IPS-20b (cell line): ENCODE data around the gene TMEM87B.

Experiments
- H3K27ac ChIP-seq: one replicate; pipeline ENCODE4 v1.5.1; 2013; ENCODE audit warnings: low read length
- H3K27me3 ChIP-seq: 2 replicates; pipeline ENCODE4 v1.6.1; 2013; ENCODE audit warnings: mild to moderate bottlenecking, low read length, inconsistent platforms; ENCODE audit not compliant: insufficient read depth
- H3K36me3 ChIP-seq: 2 replicates; pipeline ENCODE4 v1.6.1; 2013; ENCODE audit warnings: low read depth, mild to moderate bottlenecking, inconsistent platforms, low read length, moderate library complexity; ENCODE audit not compliant: insufficient read depth
- H3K4me1 ChIP-seq: 2 replicates; pipeline ENCODE4 v1.6.1; 2013; ENCODE audit warnings: mild to moderate bottlenecking, control low read depth, inconsistent platforms, low read length, moderate library complexity; ENCODE audit not compliant: insufficient read depth
- H3K4me3 ChIP-seq: 2 replicates; pipeline ENCODE4 v1.5.1; 2013; ENCODE audit warnings: mild to moderate bottlenecking, low read length, inconsistent platforms
- H3K9ac ChIP-seq: 2 replicates; pipeline ENCODE4 v1.6.1; 2013; ENCODE audit warnings: low read depth, mild to moderate bottlenecking, inconsistent platforms, low read length, moderate library complexity
- H3K9me3 ChIP-seq: 2 replicates; pipeline ENCODE4 v1.6.1; 2013; ENCODE audit warnings: mild to moderate bottlenecking, low read depth, low read length, inconsistent platforms; ENCODE audit not compliant: insufficient read depth

Gene TMEM87B

DNA sequence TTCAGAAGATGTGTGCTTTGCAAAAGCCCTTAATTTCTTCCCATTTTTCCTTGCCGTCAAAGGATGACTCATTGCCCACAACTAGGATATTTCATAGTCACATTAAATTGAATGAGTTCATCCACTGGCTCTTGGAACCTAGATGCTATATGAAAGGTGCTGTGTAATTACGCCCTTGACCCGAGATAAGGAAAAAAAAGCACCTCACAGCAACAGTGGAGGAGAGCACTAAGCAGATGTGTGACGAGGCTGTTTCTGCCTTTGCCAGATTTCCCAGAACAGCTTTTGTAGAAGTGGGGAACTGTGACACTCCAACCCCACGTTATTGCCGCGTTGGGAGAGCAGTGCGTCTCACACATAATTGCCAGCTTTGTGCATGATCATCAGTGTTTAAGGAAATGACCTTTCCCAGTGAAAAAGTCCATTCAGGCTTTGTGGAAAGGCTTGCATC is 33.3 kb upstream of the TMEM87B start:
- H3K4me3 ChIP-seq, result no peak overlapping the region
- H3K27ac ChIP-seq, result no peak overlapping the region
- H3K36me3 ChIP-seq, result no peaks in the 10 kb centered on the region; the same call in 1 of the 2 replicates
- no peaks in the 10 kb centered on the region for H3K27me3 ChIP-seq
- no peaks in the 10 kb centered on the region for H3K9me3 ChIP-seq
- no peaks in the 10 kb centered on the region for H3K4me1 ChIP-seq
- H3K9ac ChIP-seq, result no peak overlapping the region

DNA sequence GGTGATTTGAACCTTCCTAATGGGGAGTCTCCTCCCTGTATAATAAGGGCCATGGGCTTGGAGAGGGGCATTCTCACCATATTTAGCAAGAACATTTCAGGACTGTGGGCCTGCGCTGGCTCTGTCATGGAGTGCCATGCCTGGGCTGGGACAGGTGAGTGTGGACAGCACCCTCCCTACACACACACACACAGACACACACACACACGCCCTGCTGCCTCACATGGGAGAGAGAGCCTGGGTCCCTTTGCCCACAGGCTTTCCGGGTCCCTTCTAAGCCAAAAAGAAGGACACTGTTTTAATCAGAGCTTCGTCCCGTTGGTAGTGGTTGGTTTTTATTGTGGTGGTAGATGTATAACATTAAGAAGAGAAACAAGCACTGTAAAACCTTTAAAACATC is 31.4 kb upstream of the TMEM87B start:
- Histone ChIP-seq H3K4me1 (no peaks in the 10 kb centered on the region), H3K27me3 (no peaks in the 10 kb centered on the region), H3K4me3 (no peak overlapping the region), H3K9me3 (no peaks in the 10 kb centered on the region), H3K27ac (no peak overlapping the region), H3K36me3 (no peaks in the 10 kb centered on the region; the same call in 1 of the 2 replicates), H3K9ac (no peak overlapping the region)

DNA sequence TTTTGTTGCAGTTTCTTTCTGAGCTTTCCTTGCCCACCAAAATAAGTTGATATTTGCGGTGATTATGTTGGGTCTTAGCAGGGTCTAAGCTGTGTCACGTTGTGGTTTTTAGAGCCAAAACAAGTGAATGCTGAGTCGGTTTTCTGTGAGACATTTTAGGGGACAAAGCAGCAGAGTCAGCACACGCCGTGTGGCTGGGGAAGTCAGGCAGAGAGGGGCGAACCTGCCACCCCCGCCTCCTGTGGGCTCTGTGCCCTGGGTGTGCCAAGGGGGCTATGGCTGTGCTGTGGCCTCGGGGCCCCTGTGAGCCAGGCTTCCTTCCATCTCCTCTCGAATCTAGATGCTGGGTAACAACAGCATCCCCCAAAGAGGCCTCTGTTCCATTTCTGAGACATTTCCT is 30.8 kb upstream of the TMEM87B start:
- Histone ChIP-seq H3K36me3 (no peaks in the 10 kb centered on the region; the same call in 1 of the 2 replicates), H3K9ac (no peak overlapping the region), H3K4me1 (no peaks in the 10 kb centered on the region), H3K4me3 (no peak overlapping the region), H3K27me3 (no peaks in the 10 kb centered on the region), H3K9me3 (no peaks in the 10 kb centered on the region), H3K27ac (no peak overlapping the region)

DNA sequence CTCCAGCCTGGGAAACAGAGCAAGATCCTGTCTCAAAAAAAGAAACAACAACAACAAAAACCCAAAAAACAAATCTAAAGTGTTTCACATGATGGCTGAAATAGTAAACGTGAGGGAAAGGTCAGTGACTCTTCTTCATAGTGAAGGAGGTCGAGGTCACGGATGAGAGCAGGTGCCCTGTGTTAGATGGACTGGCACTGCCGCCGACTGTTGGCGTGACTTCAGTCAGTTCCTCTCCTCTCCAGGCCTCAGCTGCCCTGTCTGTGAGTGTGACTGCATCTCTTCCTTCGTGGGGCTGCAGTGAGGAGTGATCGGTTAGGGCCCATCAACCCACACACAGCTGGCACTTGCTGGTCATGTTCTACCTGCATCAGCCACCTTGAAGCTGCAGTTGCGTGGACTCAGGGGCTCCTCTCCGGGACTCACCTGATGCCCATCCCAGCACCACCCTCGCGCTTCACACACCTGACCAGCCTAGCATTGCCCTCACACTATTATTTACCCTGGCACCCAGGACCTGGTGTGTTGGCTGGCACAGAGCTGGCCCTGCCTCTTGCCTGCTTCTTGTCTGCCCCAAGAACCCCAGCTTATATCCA is 30.1 kb upstream of the TMEM87B start:
- no peak overlapping the region for H3K9ac ChIP-seq
- H3K36me3 ChIP-seq, result no peaks in the 10 kb centered on the region; the same call in 1 of the 2 replicates
- H3K27me3 ChIP-seq, result no peaks in the 10 kb centered on the region
- no peaks in the 10 kb centered on the region for H3K9me3 ChIP-seq
- H3K27ac ChIP-seq, result no peak overlapping the region
- H3K4me1 ChIP-seq, result no peaks in the 10 kb centered on the region
- no peak overlapping the region for H3K4me3 ChIP-seq

DNA sequence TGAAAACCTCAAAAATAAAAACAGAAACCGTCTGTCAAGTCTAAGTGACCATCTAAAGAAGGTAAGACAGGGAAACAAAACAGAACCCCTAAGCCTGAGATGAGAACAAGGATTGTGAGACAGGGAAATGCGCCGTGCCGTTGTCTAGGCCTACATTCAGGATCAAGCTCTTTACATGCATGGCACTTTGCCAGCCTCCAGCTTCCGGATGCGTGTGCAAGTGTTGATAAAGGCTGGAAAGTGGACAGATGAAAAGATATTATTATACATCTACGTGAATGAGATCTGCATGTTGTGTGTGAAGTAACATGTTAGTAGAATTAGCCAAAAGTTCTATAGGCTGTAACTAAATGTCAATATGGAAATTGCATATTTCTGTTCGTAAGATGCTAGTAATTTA is 28.6 kb upstream of the TMEM87B start:
- no peaks in the 10 kb centered on the region for H3K27me3 ChIP-seq
- no peaks in the 10 kb centered on the region for H3K9me3 ChIP-seq
- no peak overlapping the region for H3K9ac ChIP-seq
- no peak overlapping the region for H3K27ac ChIP-seq
- no peaks in the 10 kb centered on the region; the same call in 1 of the 2 replicates for H3K36me3 ChIP-seq
- H3K4me1 ChIP-seq, result peaks cover under 1% of the 10 kb centered on the region; the same call in 1 of the 2 replicates
- H3K4me3 ChIP-seq, result no peak overlapping the region

DNA sequence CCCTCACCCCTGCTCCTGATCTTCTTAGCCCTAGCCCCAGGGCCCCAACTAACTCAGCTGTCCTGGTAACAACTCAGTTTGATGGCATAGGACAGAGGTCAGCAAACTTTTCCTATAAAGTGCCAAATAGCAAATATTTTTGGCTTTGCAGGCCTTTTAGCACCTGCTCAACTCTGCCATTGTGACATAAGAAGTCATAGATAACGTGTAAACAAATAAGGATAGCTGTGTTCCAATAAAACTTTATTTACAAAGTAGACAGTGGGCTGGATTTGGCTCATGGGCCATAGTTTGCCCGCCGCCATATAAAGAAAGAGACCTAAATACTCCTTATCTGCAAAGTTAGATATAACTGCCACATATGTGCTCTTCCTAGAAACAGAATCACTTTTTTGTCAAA is 27.3 kb upstream of the TMEM87B start:
- no peaks in the 10 kb centered on the region for H3K36me3 ChIP-seq
- peaks cover 9% of the 10 kb centered on the region; the same call in 1 of the 2 replicates for H3K4me1 ChIP-seq
- H3K27ac ChIP-seq, result no peak overlapping the region
- H3K9me3 ChIP-seq, result no peaks in the 10 kb centered on the region
- H3K27me3 ChIP-seq, result no peaks in the 10 kb centered on the region
- no peak overlapping the region for H3K4me3 ChIP-seq
- no peak overlapping the region for H3K9ac ChIP-seq

DNA sequence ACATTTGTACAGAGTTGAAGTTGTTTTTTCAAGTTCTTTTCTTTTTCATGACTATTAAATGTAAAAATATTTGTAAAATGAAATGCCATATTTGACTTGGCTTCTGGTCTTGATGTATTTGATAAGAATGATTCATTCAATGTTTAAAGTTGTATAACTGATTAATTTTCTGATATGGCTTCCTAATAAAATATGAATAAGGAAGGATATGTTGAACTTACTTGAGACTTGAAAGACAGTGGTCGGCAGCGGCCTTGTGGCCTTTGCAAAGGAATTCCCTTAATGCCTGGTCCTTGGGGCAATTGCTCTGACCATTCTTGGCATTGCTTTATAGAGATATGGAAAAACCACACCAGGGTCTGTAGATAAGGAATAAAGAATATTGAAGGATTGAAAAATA is 25.9 kb upstream of the TMEM87B start:
- no peaks in the 10 kb centered on the region for H3K36me3 ChIP-seq
- H3K27ac ChIP-seq, result no peak overlapping the region
- peaks cover 9% of the 10 kb centered on the region; the same call in 1 of the 2 replicates for H3K4me1 ChIP-seq
- no peaks in the 10 kb centered on the region for H3K27me3 ChIP-seq
- no peak overlapping the region for H3K9ac ChIP-seq
- no peaks in the 10 kb centered on the region for H3K9me3 ChIP-seq
- H3K4me3 ChIP-seq, result no peak overlapping the region

DNA sequence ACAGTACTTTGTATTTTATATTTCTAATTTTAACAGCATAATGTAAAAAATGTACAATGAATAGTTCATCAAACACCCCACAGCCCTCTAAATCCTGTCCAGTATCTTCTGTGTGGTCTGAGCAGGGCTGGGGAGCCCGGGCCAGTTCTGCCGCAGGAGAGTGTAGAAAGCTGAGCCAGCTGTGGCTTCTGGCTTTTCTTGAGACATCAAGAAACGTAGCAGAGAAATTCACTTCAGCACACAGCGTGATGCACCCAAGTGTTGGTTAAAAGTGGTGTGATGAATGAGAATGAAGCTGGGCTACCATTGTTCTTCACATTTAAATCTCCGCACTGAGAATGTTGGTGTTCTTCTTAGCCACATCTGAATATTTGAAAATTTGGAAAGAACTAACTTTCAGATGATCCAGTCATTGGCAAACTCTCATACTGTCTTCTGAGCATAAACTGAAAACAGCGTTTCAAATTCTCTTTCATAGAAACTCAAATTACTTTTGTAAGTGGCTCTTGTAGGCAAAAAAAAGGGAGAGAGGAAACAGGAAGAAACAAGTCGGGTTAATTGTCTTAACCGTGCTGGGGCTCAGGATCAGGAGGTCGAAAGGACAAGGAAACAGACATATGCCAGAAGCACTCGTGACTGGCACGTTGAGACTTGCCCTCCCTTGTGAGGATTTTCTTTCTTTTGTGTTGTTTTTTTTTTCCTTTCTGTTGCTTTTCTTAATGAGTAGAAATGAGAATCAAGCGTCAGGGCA is 23.4 kb upstream of the TMEM87B start:
- peak overlapping the region; percentile 44; the same call in 1 of the 2 replicates for H3K4me3 ChIP-seq
- peaks cover 9% of the 10 kb centered on the region; the same call in 1 of the 2 replicates for H3K4me1 ChIP-seq
- H3K27me3 ChIP-seq, result no peaks in the 10 kb centered on the region
- no peaks in the 10 kb centered on the region for H3K36me3 ChIP-seq
- H3K27ac ChIP-seq, result no peak overlapping the region
- H3K9ac ChIP-seq, result peak overlapping the region; percentile 38; the same call in 1 of the 2 replicates
- H3K9me3 ChIP-seq, result no peaks in the 10 kb centered on the region

DNA sequence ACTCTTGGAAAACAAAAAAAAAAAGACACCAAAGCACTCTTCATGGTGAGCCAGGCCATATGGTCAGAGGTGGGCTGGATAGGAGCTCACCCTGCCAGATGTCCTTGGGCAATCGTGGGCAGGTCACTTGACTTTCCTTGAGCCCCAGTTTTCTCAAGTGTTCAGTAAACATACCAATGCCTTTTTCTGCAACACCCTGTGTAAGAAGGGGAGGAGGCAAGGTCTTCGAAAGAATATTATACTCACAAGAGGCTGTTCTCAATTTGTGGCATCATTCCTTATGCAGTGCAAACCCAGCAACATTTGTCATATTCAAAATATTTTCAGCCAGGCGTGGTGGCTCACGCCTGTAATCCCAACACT is 22.9 kb upstream of the TMEM87B start:
- no peaks in the 10 kb centered on the region for H3K36me3 ChIP-seq
- no peak overlapping the region for H3K4me3 ChIP-seq
- H3K27ac ChIP-seq, result no peak overlapping the region
- H3K4me1 ChIP-seq, result peaks cover 9% of the 10 kb centered on the region; the same call in 1 of the 2 replicates
- no peaks in the 10 kb centered on the region for H3K27me3 ChIP-seq
- no peaks in the 10 kb centered on the region for H3K9me3 ChIP-seq
- peak overlapping the region; percentile 38; the same call in 1 of the 2 replicates for H3K9ac ChIP-seq

DNA sequence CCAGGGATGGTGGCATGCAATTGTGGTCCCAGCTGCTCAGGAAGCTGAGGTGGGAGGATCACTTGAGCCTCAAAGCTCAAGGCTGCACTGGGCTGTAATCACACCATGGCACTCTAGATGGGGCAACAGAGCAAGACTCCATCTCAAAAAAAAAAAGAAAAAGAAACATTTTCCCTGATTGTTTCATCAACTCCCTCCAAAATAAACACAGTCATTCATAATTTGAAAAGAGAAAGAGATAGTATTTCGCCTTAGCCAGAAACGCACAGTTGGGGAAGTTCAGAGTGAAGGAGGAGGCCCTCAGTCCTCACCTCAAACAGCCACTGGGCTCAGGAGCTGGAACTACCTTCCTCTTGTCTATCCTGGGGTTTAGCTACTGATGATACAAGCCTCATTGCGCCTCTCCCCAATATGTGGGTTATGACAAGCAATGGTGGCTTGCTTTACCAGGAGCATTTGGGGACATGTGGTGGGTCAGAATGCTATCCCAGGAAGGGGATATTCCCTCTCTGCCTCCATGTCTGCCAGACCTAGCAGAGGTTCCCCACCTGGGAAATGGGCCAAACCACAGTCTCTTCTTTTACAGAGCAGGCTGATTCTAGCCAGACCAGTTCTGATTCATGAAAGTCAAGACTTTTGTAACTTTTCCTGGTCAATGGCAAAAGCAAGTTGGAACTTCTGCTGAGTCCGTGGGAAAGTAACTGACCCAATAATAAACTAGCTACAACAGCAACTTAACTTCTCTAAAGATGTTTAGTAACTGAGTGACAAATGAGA is 22.2 kb upstream of the TMEM87B start:
- Histone ChIP-seq H3K9ac (no peak overlapping the region), H3K27me3 (no peaks in the 10 kb centered on the region), H3K27ac (no peak overlapping the region), H3K36me3 (no peaks in the 10 kb centered on the region), H3K4me1 (peaks cover 9% of the 10 kb centered on the region; the same call in 1 of the 2 replicates), H3K9me3 (no peaks in the 10 kb centered on the region), H3K4me3 (no peak overlapping the region)

DNA sequence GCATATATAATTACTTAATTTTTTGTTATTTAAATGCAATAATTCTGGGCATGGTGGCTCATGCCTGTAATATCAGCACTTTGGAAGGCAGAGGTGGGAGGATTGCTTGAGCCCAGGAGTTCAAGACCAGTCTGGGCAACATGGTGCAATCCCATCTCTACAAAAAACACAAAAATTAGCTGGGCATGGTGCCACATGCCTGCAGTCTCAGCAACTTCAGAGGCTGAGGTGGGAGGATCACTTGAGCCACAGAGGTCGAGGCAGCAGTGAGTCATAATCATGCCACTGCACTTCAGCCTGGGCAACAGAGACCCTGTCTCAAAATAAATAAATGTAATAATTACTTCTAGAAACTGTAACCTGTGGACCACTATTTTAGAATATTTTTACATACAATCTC is 21.5 kb upstream of the TMEM87B start:
- no peak overlapping the region for H3K9ac ChIP-seq
- 0 out of 2 replicates have a peak, but pooled peaks cover 2% of the 10 kb centered on the region for H3K9me3 ChIP-seq
- H3K4me1 ChIP-seq, result peaks cover 9% of the 10 kb centered on the region; the same call in 1 of the 2 replicates
- no peaks in the 10 kb centered on the region for H3K27me3 ChIP-seq
- H3K36me3 ChIP-seq, result no peaks in the 10 kb centered on the region
- H3K4me3 ChIP-seq, result no peak overlapping the region
- no peak overlapping the region for H3K27ac ChIP-seq
